NOMO-1 treated with dmso at 0.1 percent for 144 hours (cell line): ENCODE measurements around the gene FGF4.

Experiments
- DNase-seq: peaks from one replicate; lab custom pipeline; 2025; ENCODE audit not compliant: unreplicated experiment; lab: John Stamatoyannopoulos, UW

Gene FGF4, protein sequence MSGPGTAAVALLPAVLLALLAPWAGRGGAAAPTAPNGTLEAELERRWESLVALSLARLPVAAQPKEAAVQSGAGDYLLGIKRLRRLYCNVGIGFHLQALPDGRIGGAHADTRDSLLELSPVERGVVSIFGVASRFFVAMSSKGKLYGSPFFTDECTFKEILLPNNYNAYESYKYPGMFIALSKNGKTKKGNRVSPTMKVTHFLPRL

DNA sequence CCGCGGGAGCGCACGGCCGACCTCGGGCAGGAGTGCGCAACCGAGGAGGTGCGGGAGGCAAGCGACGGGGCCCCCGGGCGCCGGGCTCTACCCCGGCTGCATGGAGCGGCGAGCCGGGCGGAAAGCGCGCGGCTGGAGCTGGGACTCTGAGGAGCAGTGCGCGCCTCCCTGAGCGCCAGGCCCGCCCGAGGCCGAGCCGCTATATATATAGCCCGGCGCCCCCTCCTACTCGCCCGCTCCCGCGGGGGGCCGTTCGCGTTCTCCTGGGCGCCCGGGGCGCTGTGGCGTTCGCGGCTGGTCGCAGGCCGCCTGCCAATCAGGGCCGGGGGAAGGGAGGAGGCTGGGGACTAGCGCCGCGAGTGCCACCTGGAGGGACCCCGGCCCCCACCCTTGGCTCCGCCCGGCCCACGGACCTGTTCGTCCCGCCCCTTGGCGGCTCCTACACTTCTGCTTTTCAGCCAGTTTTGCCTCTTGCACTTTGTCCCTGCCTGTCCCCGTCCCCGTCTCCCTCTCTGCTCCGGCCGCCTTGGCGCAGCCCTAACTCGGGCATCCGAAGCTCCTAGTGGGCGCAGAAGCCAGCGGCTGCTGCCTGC is at the start of gene FGF4:
Gene FGF4, minus strand, starts transcription at position 179 of the 593 bp plus-strand sequence. CDS start 257 bp downstream, outside the sequence.
- no peak for DNase-seq

DNA sequence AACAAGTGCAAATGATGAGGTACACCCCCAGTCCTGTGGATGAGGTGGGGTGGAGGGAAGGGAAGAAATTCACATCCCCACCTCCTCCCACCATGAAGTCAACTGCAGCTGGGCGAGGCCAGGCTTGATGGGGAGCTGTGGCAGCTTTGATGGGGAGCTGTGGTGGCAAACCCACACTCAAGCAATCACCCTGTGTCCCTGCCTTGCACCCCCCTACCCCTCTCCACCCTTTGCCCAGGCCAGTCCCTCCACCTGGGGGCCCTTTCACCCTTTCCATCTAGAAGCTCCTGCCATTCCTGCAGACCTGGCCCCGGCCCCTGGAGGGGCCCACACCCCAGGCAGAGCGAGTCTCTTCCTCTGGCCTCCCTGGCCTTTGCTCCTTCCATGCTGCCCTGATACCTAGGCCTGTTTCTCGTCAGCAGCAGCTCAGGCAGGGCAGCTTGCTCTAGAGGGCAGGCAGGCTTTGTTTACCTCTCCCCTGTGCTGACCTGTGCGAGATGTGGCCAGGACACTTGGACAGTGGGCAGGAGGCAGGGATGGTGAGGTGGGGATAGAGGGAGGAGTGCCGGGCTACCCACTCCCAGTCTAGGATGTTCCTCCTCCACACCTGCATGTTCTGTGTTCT is 48.6 kb upstream of the FGF4 start:
- DNase-seq: no peak

DNA sequence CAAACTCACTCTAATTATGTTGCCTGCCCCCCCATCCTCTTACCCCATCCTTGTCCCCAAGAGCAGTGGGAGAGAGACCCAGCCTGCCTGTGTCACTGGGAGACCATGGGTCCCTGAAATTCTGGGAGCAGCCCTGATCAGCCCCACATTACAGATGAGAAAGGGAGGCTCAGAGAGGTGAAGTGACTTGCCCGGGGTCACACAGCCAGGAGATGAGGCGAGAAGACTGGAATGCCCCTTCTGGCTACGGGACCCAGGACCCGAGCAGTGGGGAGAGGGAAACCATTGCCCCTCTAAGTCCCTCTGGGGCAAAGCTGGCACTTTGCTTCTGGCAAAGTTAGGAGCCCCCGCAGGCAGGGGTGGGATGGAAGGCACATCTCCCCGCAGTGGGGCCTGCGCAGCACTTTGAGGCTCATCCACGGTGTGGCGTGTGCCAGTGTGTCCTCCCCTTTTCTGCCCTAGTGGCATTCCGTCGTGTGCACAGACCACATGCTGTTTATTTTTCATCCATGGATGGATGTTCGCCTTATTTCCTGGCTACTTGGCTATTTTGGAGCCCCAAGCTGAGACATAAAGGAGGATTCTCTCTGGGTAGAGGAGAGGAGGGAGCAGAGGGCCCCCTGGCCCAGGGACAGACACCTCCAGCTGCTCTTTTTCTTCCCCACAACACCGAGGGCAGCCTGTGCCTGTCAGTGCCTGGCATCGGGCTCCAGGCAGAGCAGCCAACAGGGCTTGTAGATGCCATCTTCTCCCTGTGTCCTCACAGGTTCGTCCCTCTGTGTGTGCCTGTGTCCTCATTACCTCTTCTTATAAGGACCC is 47.7 kb upstream of the FGF4 start:
- DNase-seq: no peak

DNA sequence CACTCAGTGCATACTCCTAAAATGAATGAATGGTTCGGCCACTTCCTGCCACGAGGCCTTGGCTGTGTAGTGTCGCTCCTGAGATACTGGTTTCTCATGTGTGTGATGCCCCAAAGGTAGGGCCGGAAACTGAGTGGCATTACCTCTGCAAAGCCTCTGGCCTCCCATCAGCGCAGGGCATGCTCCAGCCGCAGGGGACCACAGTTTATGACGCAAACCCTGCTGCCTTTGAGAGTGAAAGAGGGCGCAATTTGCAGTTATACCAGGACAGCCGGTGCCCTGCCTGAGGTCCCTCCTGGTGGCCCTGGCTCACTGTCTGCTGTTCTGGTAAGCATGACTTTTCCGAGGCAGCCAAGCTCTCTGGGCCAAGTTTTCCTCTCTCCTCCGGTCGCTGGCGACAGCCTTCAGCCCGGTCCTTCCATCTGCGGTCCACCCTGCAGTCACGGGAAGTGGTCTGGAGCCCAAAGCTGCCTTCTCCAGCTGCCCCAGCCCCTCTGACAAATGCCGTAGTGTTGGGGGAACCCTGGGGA is 46.4 kb upstream of the FGF4 start:
- DNase-seq: no peak

DNA sequence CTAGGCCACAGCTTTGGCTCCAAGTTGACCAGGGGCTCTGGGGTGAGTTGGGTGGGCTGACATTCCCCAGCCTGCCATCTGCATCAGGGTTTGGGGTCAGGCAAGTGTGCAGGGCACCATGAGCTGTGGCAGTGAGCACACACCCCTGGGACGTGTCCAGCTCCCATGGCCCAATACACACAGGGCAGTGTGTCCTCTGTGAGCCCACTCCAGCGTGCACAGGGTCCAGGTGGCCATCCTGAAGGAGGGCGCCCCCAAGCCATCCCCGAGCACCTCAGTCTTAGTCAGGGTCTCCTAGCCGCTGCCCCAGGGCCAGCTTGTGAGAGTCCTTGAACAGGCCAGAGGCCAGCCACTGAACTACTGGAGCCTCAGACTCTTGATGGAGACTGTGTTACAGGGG is 45.3 kb upstream of the FGF4 start:
- no peak for DNase-seq

DNA sequence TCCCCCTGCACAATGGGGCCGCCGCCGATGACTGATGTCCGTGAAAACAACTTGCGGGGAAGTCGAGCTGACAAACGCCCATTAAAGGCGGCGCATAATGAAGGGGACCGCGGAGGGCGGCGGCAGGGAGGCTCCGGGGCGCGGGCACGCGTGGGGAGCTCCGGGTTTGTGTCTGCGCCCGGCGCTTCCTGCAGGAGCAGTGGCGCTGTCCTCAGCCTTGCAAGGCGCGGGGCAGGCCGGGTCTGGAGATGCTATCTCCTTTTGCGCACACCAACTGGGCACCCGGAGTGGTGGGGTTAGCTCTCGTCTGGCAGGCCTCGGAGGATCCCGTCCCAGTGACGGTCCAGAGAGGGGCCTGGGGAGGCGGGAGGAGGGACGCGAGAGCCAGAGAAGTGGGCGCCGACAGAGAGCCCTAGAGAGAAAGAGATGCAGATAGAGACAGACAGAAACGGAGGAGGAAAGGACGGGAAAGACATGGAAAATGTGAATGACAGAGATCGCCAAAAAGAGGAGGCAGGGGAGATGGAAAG is 44.5 kb upstream of the FGF4 start:
- DNase-seq: no peak

DNA sequence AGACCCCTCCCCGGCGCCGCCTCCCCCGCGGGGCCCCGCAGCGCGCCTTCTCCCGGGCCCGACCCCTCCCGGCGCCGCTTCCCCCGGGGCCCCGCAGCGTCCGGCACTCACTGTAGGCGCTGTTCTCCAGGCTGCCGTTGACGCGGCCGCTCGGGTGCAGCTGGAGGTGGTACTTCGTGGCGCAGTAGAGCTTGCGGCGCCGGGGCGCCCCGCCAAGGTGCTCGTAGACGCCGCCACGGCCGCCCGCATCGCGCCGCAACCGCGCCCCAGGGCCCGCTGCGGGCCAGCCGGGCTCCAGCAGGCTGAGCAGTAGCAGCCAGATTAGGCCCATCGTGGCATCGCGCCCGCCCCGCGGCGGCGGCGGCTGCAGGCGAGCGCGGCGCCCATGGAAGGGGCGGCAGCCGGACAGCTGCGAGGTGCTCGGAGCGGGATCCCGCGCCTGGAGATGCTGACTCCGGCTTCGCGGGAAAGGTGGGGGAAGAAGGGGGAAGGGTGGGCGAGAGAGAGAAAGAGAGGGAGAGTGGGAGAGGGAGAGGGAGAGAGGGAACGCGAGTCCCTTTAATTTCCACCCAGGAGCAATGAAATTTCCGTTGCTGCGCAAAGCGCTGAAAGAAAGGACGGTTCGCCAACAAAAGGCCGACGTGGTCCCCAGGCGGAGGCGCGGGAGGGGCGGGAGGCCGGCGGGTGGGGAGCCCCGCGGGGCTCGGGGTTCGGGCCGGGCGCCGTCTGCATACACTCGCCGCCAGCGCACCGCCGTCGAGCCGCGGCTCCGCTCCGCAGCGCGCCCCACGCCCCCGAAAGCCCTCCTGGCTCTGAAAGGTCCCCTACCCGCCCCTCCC is 43.7 kb upstream of the FGF4 start, which contains the start of gene FGF3:
Gene FGF3, minus strand, starts transcription at position 814 of the 839 bp plus-strand sequence. Its CDS starts 483 bp downstream, at position 331.
- DNase-seq: no peak

DNA sequence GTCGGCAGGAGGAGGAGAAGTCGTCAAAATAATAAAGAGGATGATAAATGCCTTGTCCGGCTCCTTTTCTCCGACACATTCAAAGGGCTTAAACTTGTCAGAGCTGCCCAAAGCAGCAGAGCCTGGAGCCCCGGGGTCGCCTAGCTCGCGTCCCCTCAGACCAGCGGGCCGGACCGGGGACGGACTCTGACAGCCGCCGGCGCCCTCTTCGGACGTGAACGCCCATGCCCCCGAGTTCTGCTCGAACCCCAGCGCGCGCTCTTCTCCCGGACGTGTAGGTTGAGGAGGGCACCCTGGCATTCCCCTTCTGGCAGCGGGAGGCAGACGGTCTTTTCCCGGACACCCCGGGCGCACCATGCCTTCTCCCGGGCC is 43.1 kb upstream of the FGF4 start:
- no peak for DNase-seq

DNA sequence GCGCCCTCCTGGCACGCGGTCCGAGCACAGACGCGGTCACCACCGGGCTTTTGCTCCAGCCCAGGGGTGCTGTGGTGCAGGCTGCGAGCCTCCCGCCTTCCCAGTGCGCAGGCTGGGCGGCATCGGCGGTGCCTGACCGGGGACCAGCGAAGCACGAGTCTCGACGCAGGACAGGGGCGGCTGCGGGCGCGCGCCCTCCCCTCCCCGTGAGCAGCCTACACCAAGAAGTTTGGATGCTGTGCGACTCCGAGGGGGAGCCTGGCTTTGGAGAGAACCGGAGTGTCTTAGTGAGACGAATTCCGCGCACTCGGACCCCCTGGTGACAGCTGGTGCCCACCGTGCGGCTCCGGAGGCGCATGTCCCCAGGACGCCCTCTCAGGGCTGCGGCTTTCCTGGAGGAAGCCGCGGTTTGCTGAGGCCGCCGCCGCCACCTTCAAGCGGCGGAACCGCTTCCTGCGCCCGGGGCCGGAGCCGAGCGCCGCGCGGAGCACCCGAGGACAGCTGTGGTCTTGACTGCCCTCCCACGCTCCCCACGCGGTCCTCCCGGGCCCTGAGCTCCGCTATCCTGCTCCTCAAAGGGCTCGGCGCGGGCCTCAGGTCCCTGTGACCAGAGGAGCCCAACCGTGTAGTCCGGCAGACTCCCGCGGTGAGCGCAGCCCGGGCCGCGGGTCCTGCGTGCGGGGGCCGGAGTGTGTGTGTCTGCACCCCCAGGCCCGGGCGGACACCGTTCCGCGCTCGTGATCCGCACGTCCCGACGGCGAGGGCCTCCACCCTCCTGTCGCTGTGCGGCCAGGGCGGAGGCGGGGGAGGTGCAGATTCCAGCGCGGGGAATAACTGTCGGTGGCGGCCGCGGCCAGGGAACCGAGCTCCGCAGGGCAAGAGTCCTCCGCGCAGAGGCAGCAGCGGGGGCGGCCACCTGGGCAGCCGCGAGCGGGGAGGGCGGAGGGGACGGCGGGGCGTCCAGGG is 42.4 kb upstream of the FGF4 start:
- DNase-seq: no peak

DNA sequence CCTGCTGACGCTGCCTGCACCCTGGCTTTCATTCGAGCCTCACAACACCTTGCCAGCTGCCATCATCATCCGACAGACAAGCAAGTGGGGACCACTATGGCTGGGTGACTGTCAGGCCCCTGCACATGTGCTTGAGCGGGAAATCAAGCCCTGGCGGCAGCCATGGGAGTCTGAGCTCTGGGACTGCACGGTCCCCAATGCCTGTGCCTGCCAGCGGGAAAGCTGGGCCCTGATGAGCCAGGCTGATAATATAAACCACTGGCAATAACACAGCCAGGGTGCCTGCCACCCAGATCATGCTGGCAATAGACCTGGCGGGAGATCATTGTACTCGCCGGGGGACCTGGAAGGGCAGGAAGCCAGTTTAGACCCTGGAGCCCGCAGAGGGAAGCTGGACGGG is 41.5 kb upstream of the FGF4 start:
- no peak for DNase-seq

DNA sequence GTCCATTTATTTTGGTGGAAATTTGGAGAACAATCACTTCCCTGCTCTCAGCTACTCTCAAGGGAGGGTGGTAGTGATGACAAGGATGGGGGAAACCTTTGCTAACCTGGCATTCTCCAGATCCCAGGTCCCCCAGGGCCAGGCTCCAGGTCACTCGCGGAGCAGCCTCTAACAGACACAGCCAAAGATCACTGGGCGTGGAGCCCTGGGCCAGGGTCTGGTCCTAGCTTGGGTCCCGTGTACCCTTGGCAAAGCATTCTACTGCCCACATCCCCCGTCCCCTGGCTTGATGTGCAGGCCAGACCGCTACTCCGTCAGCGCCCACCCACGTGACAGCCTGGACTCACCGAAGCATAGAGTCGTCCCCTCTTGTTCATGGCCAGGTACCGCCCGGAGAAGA is 40.8 kb upstream of the FGF4 start:
- DNase-seq: no peak

DNA sequence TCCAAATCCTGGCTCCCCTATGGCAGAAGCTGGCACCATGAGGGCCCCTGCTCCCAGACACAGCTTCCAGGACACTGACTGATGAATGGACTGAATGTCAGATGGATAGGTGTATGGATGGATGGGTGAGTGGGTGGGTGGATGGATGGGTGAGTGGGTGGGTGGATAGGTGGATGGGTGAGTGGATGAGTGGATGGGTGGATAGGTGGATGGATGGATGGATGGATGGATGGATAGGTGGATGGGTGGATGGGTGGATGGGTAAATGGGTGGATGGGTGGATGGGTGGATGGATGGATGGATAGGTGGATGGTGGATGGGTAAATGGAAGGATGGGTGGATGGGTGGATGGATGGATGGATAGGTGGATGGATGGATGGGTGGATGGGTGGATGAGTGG is 39.8 kb upstream of the FGF4 start:
- DNase-seq: no peak

DNA sequence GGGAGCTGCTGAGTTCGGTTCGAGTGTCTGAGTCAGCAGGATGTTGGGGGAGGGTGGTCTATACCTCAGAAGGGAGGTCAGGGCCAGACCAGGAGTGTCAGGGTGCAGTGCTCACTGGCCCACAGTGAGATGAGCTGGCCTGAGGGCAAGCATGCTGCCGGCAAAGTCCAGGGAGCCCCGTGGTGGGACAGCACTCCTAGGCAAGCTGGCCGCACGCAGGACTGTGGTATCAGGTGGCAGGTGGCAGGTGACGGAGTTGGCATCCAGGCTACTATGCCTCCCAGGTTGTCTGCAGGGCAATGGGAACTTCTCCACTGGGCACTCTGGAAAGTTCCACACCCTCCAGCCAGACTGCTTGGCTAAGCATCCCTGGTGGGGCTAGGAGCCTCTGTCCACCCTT is 39.3 kb upstream of the FGF4 start:
- no peak for DNase-seq

DNA sequence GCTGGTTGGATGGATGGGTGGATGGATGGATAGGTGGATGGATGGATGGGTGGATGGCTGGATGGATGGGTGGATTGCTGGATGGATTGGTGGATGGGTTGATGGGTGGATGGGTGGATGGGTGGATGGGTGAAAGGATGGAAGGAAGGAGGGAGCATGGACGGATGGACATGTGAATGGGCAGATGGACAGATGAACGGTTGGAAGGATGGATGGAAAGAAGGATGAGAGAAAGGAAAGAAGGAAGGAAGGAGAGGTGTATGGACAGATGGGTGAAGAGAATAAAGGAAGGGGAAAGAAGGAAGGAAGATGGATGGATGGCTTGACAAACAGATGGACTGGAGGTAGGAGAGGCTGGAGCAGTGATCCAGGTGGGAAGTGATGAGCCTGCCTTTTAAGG is 38.7 kb upstream of the FGF4 start:
- DNase-seq: no peak

DNA sequence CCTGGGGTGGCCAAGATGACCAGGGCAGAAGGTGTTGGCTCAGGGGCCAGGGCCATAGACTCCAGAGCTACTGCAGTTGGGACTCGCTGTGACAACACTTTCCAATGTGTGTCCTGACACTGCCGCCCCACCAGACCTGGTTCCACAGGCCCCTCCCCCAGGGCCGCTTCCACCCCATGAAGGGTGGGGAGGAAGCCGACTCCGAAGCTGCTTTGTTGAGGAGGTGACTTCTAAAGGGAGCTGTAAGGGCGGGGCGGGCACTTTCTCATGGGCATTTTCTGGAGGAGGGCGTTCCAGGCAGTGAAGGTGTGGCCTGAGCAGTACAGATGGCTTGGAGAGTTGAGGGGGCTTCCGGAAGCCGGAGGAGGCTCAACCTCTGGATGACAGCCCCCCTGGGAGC is 37.8 kb upstream of the FGF4 start:
- no peak for DNase-seq

DNA sequence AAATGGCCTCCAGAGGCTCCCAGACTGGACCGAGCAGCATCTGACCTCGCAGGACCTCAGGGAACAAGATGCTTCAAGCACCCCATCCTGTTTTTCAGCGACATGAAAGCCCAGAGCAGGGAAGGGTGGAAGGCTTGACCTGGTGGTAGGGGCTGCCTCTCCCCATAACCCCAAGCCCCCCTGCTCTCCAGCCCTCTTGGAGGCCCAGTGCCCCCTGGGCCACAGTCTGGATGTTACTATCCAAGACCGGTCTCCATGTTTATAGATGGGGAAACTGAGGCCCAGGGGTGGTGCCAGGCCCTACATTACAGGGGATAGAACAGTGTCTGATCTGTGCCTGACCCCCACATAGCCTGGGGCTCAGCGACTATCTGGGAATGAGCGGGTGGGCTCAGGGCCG is 37.1 kb upstream of the FGF4 start:
- no peak for DNase-seq

DNA sequence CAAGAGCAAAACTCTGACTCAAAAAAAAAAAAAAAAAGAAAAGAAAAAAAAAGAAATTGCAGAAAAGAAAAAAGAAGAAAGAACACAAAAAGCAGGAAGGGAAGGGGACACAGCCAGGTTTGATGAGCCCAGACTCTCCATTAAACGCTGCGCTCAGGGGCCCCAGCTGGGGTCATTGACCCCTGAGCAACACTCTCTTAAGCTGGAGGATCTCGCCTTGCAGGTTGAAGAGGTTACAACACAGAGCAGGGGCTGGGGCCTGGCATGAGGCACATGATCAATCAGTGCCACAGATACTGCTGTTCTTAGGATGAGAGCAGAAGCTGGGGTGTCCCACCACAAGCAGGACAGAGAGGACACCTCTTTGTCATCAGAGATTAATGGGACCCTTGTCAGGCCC is 36.3 kb upstream of the FGF4 start:
- DNase-seq: no peak

DNA sequence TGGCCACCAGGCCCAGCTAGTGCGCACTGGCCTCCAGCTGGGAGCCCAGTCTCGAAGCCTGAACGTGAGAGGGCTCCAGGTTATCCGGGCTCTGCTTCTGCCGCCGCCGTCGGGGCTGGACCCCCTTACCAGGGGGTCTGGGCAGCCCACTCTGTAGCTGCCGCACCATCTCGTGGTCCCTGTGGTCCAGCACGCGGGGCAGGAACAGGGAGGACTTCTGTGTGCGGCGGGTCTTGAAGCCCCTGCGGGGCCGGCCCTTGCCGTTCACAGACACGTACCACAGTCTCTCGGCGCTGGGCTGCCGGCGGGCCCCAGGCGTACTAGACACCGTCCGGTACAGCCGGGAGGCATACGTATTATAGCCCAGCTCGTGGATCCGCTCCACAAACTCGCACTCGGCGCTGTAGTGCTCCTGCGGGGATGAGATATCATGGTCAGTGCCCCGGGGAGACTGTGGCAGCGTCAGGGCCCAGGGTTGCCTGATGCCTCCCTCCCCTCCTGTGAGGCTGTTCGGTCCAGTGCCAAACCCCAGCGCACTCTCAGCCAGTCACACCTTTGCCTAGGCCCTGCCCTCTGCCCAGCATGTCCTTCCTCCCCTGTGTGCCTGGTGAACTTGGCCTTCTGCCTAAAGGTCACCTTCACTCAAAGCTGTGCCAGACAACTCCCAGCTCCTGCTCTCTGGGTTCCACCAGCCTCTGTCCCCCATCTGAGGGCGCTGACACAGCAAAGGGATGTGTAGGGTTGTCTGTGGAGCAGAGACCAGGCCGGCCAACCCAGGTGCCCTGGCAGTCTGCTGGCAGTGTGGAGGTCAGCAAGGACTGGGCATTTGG is 35.4 kb upstream of the FGF4 start:
- DNase-seq: no peak
